GM18498 (cell line): ENCODE measurements around the gene PTCSC3.

Experiments
- ATAC-seq: cut with Tn5 transposase; IDR thresholded peaks from one replicate; pipeline ENCODE4 v1.9.1; 2021; ENCODE audit warnings: mild to moderate bottlenecking, moderate library complexity; ENCODE audit not compliant: unreplicated experiment

Gene PTCSC3

DNA sequence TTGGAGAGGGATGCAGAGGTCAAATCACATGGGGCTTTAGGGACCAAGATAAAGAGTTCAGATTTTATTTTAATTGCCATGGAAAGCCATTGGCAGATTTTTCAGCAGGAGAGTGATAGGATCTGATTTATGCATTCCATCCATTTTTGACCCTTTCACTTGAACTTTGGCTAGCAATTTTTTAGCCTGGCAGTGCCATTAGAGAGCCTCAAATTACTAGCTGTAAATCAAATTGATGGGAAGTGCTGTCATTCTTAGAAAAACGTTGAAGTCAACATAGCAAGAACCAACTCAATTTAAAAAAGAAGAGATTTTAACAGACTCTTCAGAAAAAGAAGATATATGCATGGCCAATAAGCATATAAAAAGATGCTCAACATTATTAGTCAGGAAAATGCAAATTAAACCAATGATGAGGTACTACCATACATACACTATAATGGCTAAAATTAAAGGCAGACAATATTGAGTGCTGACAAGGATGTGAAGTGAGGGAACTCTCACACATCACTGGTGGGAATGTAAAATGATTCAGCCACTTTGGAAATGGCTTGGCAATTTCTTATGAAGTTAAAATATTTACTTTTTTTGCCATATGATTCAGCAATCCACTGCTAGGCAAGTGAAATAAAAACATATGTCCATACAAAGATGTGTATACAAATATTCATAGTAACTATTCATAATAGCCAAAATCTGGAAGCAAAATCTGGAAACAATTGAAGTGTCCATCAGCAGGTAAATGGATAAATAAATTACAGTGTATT, 89.7 kb downstream of the PTCSC3 start:
- no peak for ATAC-seq

DNA sequence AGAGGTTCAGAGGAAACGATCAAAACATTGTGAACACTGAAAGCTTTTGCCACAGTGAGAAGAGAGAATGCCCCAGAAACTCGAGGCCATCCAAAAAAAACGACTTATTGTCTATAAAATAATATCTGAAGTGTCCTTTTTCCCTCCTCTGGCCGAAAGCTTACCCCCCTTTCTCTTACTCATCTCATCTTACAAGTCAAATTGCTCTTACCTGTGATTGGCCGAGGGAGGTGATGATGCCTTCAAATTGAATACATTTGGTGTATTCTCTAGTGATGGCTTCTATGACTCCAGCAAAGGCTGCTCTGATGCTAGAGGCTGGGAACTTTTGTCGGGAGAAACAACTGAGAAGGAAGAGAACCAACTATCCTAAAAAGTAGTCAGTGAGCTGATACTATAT, 90.7 kb downstream of the PTCSC3 start:
- ATAC-seq: no peak
